Trophoblast cell (in vitro differentiated cells and primary cell): ENCODE data around the gene ADGRF1.

Experiments used
- DNase-seq, 2 donors: peaks; one replicate each; pipeline ENCODE4 v3.0.0-alpha.2; 2016
- H2AFZ ChIP-seq: 2 replicates; pipeline ENCODE4 v1.6.1; 2013; ENCODE audit warnings: low read length, moderate library complexity, mild to moderate bottlenecking; ENCODE audit not compliant: insufficient read depth, poor library complexity
- H2AK5ac ChIP-seq: 2 replicates; pipeline ENCODE4 v1.6.1; 2013; ENCODE audit warnings: mild to moderate bottlenecking, low read length
- H2BK120ac ChIP-seq: 2 replicates; pipeline ENCODE4 v1.6.1; 2013; ENCODE audit warnings: low read length, mild to moderate bottlenecking, moderate library complexity; ENCODE audit not compliant: insufficient read depth, poor library complexity
- H2BK12ac ChIP-seq: 2 replicates; pipeline ENCODE4 v1.6.1; 2013; ENCODE audit warnings: mild to moderate bottlenecking, low read length, moderate library complexity
- H2BK5ac ChIP-seq: 2 replicates; pipeline ENCODE4 v1.6.1; 2013; ENCODE audit warnings: low read length, low read depth, moderate library complexity, mild to moderate bottlenecking; ENCODE audit not compliant: poor library complexity
- H3K14ac ChIP-seq: 2 replicates; pipeline ENCODE4 v1.6.1; 2013; ENCODE audit warnings: mild to moderate bottlenecking, low read length
- H3K18ac ChIP-seq: 2 replicates; pipeline ENCODE4 v1.6.1; 2013; ENCODE audit warnings: mild to moderate bottlenecking, low read length
- H3K23ac ChIP-seq: 2 replicates; pipeline ENCODE4 v1.6.1; 2013; ENCODE audit warnings: low read length
- H3K27ac ChIP-seq: 2 replicates; pipeline ENCODE4 v1.5.1; 2013; ENCODE audit warnings: low read depth, mild to moderate bottlenecking, inconsistent platforms, low read length, moderate library complexity
- H3K27me3 ChIP-seq: 2 replicates; pipeline ENCODE4 v1.6.1; 2013; ENCODE audit warnings: inconsistent platforms, mild to moderate bottlenecking, low read length, moderate library complexity; ENCODE audit not compliant: insufficient read depth
- H3K36me3 ChIP-seq, 2 experiments: 1 replicate in 1 of 2; 2 replicates in 1 of 2; pipeline ENCODE4 v1.6.1; 2013; ENCODE audit warnings: low read length in 2 of 2, mild to moderate bottlenecking in 2 of 2, moderate library complexity in 1 of 2; ENCODE audit not compliant: insufficient read depth in 2 of 2, control insufficient read depth in 1 of 2
- H3K4ac ChIP-seq: 2 replicates; pipeline ENCODE4 v1.6.1; 2013; ENCODE audit warnings: low read depth, mild to moderate bottlenecking, low read length, moderate library complexity
- H3K4me1 ChIP-seq, 2 experiments: 1 replicate in 1 of 2; 2 replicates in 1 of 2; pipeline ENCODE4 v1.6.1; 2013; ENCODE audit warnings: low read length in 2 of 2, mild to moderate bottlenecking in 2 of 2, moderate library complexity in 1 of 2; ENCODE audit not compliant: insufficient read depth in 2 of 2, control insufficient read depth in 1 of 2
- H3K4me2 ChIP-seq: 2 replicates; pipeline ENCODE4 v1.6.1; 2013; ENCODE audit warnings: inconsistent platforms, mild to moderate bottlenecking, low read length, moderate library complexity
- H3K4me3 ChIP-seq: 2 replicates; pipeline ENCODE4 v1.5.1; 2013; ENCODE audit warnings: mild to moderate bottlenecking, low read depth, low read length, inconsistent platforms
- H3K79me1 ChIP-seq: one replicate; pipeline ENCODE4 v1.6.1; 2013; ENCODE audit warnings: low read length
- H3K79me2 ChIP-seq: 2 replicates; pipeline ENCODE4 v1.6.1; 2013; ENCODE audit warnings: low read length, mild to moderate bottlenecking; ENCODE audit not compliant: control insufficient read depth, insufficient read depth, poor library complexity
- H3K9ac ChIP-seq: 2 replicates; pipeline ENCODE4 v1.6.1; 2013; ENCODE audit warnings: mild to moderate bottlenecking, low read length
- H3K9me3 ChIP-seq: 2 replicates; pipeline ENCODE4 v1.6.1; 2013; ENCODE audit warnings: low read depth, mild to moderate bottlenecking, control low read depth, inconsistent platforms, low read length; ENCODE audit not compliant: insufficient read depth
- H4K12ac ChIP-seq: 2 replicates; pipeline ENCODE4 v1.6.1; 2013; ENCODE audit warnings: low read depth, mild to moderate bottlenecking, low read length, moderate library complexity
- H4K8ac ChIP-seq: 2 replicates; pipeline ENCODE4 v1.6.1; 2013; ENCODE audit warnings: low read depth, mild to moderate bottlenecking, low read length, moderate library complexity
- H4K91ac ChIP-seq: one replicate; pipeline ENCODE4 v1.6.1; 2013; ENCODE audit warnings: low read depth, mild to moderate bottlenecking, low read length, moderate library complexity
- WGBS: extraction: QIAGEN DNeasy Blood & Tissue Kit; methylation state at CpG from one replicate; pipeline ENCODE4 v1.1.7; 2013; ENCODE audit warnings: missing lambda C conversion rate; ENCODE audit not compliant: insufficient read length, insufficient coverage; ENCODE audit errors: extremely low coverage; 5-methylcytosine and 5-hydroxymethylcytosine counted together

Gene ADGRF1

DNA sequence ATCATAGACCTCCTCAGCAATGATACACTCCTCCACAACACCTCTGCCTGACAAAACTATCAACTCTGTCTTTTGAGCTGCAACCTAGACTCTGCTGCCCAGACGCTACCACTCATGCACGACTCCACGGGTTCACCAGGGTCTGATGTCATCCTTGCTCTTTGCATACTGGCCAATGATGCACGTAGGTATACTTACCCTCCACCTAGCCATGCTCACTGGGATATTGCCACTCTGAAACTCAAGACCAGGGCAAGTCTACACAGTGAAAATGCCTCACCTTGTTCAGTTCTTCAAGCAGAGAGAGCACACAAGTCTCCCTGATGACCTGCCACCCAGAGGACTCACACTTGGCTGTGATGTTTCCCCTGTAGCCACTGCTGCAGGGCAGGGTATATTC, 27.7 kb downstream of the ADGRF1 start:
- peaks cover 0 to 3% of the 10 kb centered on the region in 2 experiments for H3K4me1 ChIP-seq
- no peak overlapping the region for H4K12ac ChIP-seq
- H3K79me1 ChIP-seq = no peaks in the 10 kb centered on the region
- H3K36me3 ChIP-seq = no peaks in the 10 kb centered on the region
- no peak overlapping the region for H2BK120ac ChIP-seq
- no CpG with 5 or more reads among the region's 4 CpGs for WGBS
- no peak overlapping the region for H4K8ac ChIP-seq
- no peak overlapping the region for H3K9ac ChIP-seq
- H3K9me3 ChIP-seq = no peaks in the 10 kb centered on the region
- H3K23ac ChIP-seq = no peak overlapping the region
- no peak overlapping the region for H3K14ac ChIP-seq
- no peak overlapping the region for H2BK12ac ChIP-seq
- H3K79me2 ChIP-seq = no peaks in the 10 kb centered on the region
- no peak overlapping the region for H3K27ac ChIP-seq
- H2BK5ac ChIP-seq = no peak overlapping the region
- H2AK5ac ChIP-seq = no peak overlapping the region
- H2AFZ ChIP-seq = no peak overlapping the region
- H3K18ac ChIP-seq = no peak overlapping the region
- H3K27me3 ChIP-seq = no peaks in the 10 kb centered on the region
- DNase-seq = no peak
- no peak overlapping the region for H3K4me2 ChIP-seq
- no peak overlapping the region for H4K91ac ChIP-seq
- H3K4ac ChIP-seq = no peak overlapping the region
- H3K4me3 ChIP-seq = no peak overlapping the region

DNA sequence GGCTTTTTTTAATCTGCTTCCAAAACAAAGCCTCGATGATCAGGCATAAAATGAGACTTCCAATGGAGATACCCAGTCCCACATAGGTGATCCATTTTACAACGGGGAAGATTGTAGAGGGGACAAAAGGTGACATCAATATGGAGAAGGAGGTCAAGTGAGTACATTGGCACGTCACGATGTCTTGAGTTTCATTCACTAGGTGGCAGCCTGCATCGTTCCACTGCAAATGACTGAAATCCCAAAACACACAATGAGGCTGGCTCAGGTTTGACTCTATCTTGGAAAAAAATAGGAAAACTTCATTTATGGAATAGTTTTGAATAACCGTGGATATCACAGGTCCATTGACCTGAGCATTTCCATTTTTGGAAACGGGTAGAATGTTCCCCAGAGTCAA, 32.5 kb downstream of the ADGRF1 start:
- no peak overlapping the region for H2BK12ac ChIP-seq
- H4K12ac ChIP-seq = no peak overlapping the region
- H3K18ac ChIP-seq = no peak overlapping the region
- no peaks in the 10 kb centered on the region for H3K79me2 ChIP-seq
- no peaks in the 10 kb centered on the region for H3K27me3 ChIP-seq
- H2AK5ac ChIP-seq = no peak overlapping the region
- H3K79me1 ChIP-seq = no peaks in the 10 kb centered on the region
- H3K27ac ChIP-seq = no peak overlapping the region
- no peak overlapping the region for H4K8ac ChIP-seq
- no peak overlapping the region for H3K4ac ChIP-seq
- WGBS = no CpG with 5 or more reads among the region's 7 CpGs
- no peaks in the 10 kb centered on the region for H3K36me3 ChIP-seq
- no peak overlapping the region for H3K4me2 ChIP-seq
- no peak overlapping the region for H3K9ac ChIP-seq
- no peak overlapping the region for H2AFZ ChIP-seq
- H3K23ac ChIP-seq = no peak overlapping the region
- DNase-seq = peak in 1 of 2 donors; percentile 11
- H2BK5ac ChIP-seq = no peak overlapping the region
- no peaks in the 10 kb centered on the region for H3K4me1 ChIP-seq
- no peak overlapping the region for H4K91ac ChIP-seq
- no peak overlapping the region for H3K4me3 ChIP-seq
- H3K9me3 ChIP-seq = no peaks in the 10 kb centered on the region
- H2BK120ac ChIP-seq = no peak overlapping the region
- no peak overlapping the region for H3K14ac ChIP-seq

DNA sequence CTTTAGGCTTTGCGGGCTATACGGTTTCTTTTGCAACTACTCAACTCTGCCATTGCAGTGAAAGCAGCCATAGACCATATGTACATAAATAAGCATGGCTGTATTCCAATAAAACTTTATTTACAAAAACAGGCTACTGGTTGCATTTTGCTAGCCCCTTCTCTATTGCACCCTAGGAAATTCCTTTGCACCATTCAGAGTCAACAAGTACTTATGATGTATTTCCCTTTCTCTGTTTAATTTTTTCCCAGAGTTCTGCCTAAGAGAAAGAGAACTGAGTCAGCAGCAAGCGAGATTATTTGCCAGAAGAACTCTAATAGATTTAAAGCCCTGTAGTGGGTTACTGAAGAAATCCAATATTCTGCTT, 33.8 kb downstream of the ADGRF1 start:
- Histone ChIP-seq H4K12ac (no peak overlapping the region), H3K27ac (no peak overlapping the region), H3K9ac (no peak overlapping the region), H2BK12ac (no peak overlapping the region), H3K27me3 (no peaks in the 10 kb centered on the region), H3K79me2 (no peaks in the 10 kb centered on the region), H3K79me1 (no peaks in the 10 kb centered on the region), H3K14ac (no peak overlapping the region), H4K8ac (no peak overlapping the region), H3K4me3 (no peak overlapping the region), H3K36me3 (no peaks in the 10 kb centered on the region), H2BK120ac (no peak overlapping the region), H3K9me3 (no peaks in the 10 kb centered on the region), H2BK5ac (no peak overlapping the region), H3K18ac (no peak overlapping the region), H2AFZ (no peak overlapping the region), H3K4me1 (no peaks in the 10 kb centered on the region), H3K4ac (no peak overlapping the region), H3K23ac (no peak overlapping the region), H3K4me2 (no peak overlapping the region), H4K91ac (no peak overlapping the region), H2AK5ac (no peak overlapping the region)
- no peak for DNase-seq
- no CpG with 5 or more reads among the region's 3 CpGs for WGBS

DNA sequence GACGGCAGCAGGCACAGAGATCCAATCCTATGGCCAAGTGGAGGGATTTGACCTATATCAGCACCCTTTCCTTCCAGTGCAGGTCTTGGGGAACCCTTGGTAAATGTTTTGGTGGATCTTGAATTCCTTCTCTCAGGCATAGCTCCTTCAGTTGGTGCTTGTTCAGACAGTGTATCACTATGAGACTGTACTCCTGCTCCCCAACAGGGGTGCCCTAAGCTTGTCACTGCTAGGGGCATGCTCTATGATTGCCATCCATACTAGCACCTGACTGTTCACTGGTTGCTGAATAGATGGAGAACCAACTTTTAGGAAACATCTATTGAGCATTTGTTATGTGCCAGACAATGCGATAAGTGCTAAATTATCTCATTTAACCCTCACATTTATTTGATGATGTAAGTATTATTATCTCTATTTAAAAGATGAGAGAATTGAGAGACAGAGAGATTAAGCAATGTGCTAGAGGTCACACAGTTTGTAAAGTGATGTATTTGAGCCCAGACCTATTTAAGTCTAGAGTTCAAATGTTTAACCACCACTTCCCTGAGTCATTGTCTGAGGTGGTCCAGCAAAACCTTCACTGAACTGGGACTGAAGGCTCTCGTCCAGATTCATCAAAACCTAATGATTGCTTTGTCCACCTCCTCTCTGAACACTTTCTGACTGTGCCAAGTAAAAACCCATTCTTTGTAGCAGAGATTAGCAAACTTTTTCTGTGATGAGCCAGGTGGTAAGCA, 34.3 kb downstream of the ADGRF1 start:
- H4K12ac ChIP-seq = no peak overlapping the region
- H3K79me2 ChIP-seq = no peaks in the 10 kb centered on the region
- H3K4me2 ChIP-seq = no peak overlapping the region
- DNase-seq = no peak
- no peak overlapping the region for H3K9ac ChIP-seq
- no peak overlapping the region for H2BK120ac ChIP-seq
- no peak overlapping the region for H4K91ac ChIP-seq
- H3K4me1 ChIP-seq = no peaks in the 10 kb centered on the region
- H4K8ac ChIP-seq = no peak overlapping the region
- H3K27me3 ChIP-seq = no peaks in the 10 kb centered on the region
- H3K36me3 ChIP-seq = no peaks in the 10 kb centered on the region
- no peak overlapping the region for H3K27ac ChIP-seq
- no peak overlapping the region for H2BK12ac ChIP-seq
- no peak overlapping the region for H3K4me3 ChIP-seq
- no peaks in the 10 kb centered on the region for H3K79me1 ChIP-seq
- WGBS = no CpG with 5 or more reads among the region's 3 CpGs
- no peaks in the 10 kb centered on the region for H3K9me3 ChIP-seq
- no peak overlapping the region for H3K4ac ChIP-seq
- no peak overlapping the region for H2AFZ ChIP-seq
- no peak overlapping the region for H2BK5ac ChIP-seq
- no peak overlapping the region for H3K23ac ChIP-seq
- H2AK5ac ChIP-seq = no peak overlapping the region
- no peak overlapping the region for H3K18ac ChIP-seq
- no peak overlapping the region for H3K14ac ChIP-seq
